GM10248 (cell line): Measurements from ENCODE around the gene RFX4.

Experiments
- CTCF ChIA-PET: fragments of 300-600 bp; sonication (Branson Sonifier 250); formaldehyde crosslinking; extraction: SDS; loops from one replicate; lab custom pipeline; 2021; ENCODE audit warnings: antibody characterized with exemption; lab: Yijun Ruan, JAX
- POLR2A ChIA-PET: fragments of 350-650 bp; sonication (Branson Sonifier 250); formaldehyde crosslinking; extraction: SDS; loops from one replicate; lab custom pipeline; 2020; ENCODE audit warnings: antibody characterized with exemption; lab: Yijun Ruan, JAX
- DNase-seq: peaks from one replicate; pipeline ENCODE4 v3.0.0; 2012; ENCODE audit errors: extremely low spot score
- TF ChIP-seq, protein P1 (sequence below): IDR thresholded peaks from 2 replicates; pipeline ENCODE4 v1.5.1; 2012; ENCODE audit warnings: mild to moderate bottlenecking, low read depth; ENCODE audit errors: extremely low read depth, missing control alignments, control extremely low read depth

The RFX4 gene

DNA sequence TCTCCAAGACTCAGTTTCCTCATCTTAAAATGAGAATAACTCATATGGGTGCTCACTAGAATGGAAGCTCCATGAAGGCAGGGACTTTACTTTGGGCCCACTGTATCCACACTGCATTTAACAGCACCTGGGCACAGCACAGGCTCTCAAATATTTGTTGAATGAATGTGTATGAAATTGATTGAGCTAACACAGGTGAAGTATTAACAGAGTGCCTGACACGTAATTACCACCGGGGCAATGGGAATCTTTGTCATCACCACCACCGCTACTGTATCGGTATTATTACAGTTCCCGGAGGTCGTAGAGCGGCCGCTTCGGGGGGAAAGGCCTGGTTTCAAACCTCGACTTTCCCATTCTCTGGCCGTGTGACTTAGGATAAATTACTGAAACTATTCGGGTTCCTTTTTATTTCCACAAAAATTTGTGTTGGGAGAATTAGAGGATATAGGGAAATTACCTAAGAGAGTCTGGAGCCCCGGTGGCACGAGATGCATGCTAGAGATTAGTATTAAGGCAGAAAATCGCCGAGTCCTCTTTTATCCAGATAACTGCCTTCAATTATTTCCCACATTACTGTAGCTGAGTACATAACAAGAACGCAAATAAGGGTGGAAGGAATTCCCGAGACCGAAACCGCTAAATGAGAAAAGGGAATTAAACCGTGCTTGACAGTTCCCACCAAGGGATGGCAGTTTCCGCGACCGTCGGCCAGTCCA lies 190.6 kb downstream of the RFX4 start:
- CTCF ChIA-PET = interaction anchor here (1.1 to 1.7 kb wide), 5 partner anchors 10 to 146 kb away, joined by 3 to 5 read pairs (median 3); no protein-coding TSS in a partner anchor
- DNase-seq = no peak
- POLR2A ChIA-PET = no interaction called here
- TF ChIP-seq, protein P1, sequence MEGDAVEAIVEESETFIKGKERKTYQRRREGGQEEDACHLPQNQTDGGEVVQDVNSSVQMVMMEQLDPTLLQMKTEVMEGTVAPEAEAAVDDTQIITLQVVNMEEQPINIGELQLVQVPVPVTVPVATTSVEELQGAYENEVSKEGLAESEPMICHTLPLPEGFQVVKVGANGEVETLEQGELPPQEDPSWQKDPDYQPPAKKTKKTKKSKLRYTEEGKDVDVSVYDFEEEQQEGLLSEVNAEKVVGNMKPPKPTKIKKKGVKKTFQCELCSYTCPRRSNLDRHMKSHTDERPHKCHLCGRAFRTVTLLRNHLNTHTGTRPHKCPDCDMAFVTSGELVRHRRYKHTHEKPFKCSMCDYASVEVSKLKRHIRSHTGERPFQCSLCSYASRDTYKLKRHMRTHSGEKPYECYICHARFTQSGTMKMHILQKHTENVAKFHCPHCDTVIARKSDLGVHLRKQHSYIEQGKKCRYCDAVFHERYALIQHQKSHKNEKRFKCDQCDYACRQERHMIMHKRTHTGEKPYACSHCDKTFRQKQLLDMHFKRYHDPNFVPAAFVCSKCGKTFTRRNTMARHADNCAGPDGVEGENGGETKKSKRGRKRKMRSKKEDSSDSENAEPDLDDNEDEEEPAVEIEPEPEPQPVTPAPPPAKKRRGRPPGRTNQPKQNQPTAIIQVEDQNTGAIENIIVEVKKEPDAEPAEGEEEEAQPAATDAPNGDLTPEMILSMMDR = no peak

DNA sequence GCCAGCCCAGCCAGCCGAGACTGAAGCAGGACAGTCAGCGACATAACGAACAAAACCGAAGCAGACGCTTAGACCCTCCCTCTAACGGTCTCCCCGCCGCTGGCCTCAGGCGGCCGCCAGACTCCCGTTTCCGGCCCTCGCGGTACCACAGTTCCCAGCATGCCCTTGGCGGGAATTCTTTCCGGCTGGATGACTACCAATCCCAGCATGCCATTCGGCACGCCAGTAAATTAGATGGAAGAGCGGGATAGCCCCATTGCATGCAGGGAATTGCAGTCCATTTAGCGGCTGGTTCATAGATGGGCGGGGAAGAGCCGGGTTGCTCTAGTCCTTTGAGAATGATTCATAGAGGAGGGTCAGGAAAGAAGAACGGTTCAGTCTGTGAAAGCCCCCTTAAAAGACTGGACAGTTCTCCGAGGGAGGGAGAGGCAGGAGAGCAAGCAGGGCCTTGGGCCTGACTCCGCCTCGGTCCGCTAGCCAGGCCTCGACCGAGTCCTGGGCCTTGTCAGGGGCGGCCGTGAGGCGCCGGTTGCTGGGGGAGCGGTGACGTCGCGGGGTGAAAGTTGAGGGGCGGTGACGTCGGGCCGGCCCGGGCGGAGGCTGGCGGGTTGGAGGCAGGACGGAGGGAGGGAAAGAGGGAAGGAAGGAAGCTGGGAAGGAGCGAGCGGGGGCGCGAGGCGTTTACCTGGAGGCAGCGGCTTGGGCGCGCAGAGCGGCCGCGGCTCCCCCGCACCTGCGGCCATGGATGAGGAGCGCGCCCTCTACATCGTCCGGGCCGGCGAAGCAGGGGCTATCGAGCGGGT lies 191.4 kb downstream of the RFX4 start, which contains the start of gene RIC8B:
Gene RIC8B, plus strand, starts transcription at position 678 of the 803 bp plus-strand sequence. Its CDS starts 64 bp downstream, at position 742.
- CTCF ChIA-PET = interaction anchor here (1.3 to 1.6 kb wide), 3 partner anchors 11 to 24 kb away, joined by 3 to 5 read pairs (median 4); no protein-coding TSS in a partner anchor
- POLR2A ChIA-PET = no interaction called here
- peak; percentile 88 for DNase-seq
- TF ChIP-seq, protein P1 = no peak

DNA sequence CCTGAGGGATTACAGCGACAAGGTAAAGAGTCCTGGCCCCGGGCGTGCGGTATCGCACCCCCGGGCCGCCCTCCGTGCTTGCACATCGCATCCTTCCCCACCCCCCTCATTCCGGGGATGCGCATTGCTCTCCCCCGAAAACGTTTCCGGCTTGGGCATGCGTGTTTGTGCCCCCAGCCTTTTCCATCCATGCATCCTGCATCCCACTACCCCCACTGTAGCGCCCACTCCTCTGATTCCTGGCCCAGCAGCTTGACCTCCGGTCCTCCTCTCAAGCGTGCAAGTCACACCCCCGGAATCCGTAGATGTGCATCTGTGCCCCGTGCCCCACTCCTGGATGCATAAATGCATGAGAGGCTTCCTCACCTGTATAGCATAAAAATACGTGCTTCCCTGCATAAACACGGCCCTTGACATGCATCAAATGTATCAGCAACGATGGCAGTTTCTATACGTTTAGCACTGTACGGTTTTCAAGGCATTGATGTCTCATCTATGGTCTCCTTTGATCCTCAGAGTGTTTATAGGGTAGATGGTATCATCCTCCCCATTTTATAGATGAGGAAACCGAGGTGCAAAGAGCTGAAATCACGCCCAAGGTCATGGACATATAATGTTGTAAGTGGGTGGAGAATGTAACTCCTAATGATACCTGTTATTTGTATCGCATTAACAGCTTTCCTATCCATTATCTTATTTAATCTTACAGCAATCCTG lies 192.2 kb downstream of the RFX4 start:
- TF ChIP-seq, protein P1 = no peak
- ChIA-PET CTCF (interaction anchor here (1.3 to 2.0 kb wide), 3 partner anchors 16 to 26 kb away, joined by 4 to 6 read pairs (median 5); no protein-coding TSS in a partner anchor), POLR2A (no interaction called here)
- DNase-seq = peak; percentile 38

DNA sequence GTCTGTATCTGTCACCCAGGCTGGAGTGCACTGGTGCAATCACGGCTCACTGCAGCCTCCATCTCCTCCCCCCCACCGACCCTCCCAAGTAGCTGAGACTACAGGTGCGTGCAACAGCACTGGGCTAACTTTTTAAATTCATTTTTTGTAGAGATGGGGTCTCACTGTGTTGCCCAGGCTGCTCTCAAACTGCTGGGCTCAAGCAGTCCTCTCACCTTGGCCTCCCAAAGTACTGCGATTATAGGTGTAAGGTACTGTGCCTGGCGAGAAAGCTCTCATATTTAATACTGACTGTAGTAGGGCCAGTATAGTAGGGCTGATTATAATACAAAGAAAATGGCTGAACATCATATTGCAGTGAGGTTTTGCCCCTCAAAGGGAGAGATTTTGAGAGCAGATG lies 194.1 kb downstream of the RFX4 start:
- POLR2A ChIA-PET = no interaction called here

DNA sequence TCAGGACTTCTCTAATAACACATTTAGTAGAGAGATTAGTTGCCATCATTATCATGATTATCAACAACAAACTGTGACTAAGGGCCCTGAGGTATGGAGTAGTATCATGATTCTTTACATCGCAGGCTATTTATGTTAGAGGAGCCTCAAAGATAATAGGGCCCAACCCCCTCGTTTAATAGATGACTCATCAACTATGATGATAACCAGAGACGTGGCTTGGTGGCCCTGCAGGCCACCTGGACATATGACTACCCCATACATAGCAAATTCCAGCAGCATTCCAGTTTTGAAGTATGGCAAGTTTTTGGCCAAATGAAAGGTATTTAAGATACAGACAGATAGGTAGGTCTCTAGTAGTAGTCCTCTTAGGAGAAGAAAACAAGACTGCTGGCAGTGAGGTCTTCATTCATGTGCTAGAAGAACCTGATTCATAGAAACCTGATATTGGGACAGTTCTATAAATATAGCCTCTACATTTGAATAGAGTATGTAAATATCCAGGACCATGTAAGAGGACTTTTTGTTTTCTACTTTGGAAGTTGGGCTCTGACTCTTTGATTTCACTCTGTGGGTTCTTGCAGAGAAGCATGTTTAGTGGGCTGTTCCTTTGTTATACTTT lies 197.3 kb downstream of the RFX4 start:
- POLR2A ChIA-PET = no interaction called here

More for the DNA sequence above, 194.1 kb downstream of the RFX4 start:
- CTCF ChIA-PET = interaction anchor here (1.0 to 2.1 kb wide), 6 partner anchors 9 to 65 kb away, joined by 3 to 7 read pairs (median 5); no protein-coding TSS in a partner anchor
- DNase-seq = no peak
- TF ChIP-seq, protein P1 = no peak

More for the DNA sequence above, 197.3 kb downstream of the RFX4 start:
- CTCF ChIA-PET = no interaction called here
- TF ChIP-seq, protein P1 = no peak
- DNase-seq = no peak
